PC-3 (cell line): Measurements from ENCODE around the gene PTPRN2.
"Not testable (repeated sequence)": the region's sequence is repeated elsewhere in the genome, so short reads cannot be mapped to it uniquely, and the experiment has no call there.

Source experiments
- CTCF ChIP-seq: fragments of 300-600 bp; sonication (generic); conservative IDR thresholded peaks from 2 replicates; pipeline ENCODE4 v1.5.1; 2017; ENCODE audit warnings: antibody characterized with exemption, low read depth, mild to moderate bottlenecking, low read length
- EZH2 ChIP-seq: fragments of 300-600 bp; sonication (generic); IDR thresholded peaks from one replicate; pipeline ENCODE4 v1.6.1; 2017; ENCODE audit warnings: antibody characterized with exemption, mild to moderate bottlenecking, low read length; ENCODE audit not compliant: unreplicated experiment
- EZH2phosphoT487 ChIP-seq: fragments of 300-600 bp; sonication (generic); IDR thresholded peaks from 2 replicates; pipeline ENCODE4 v1.6.1; 2018; ENCODE audit warnings: mild to moderate bottlenecking, antibody characterized with exemption, low read length, borderline replicate concordance

GRCh38 chr7:157846746-157847145 lies 740.9 kb downstream of the PTPRN2 start:
- TF ChIP-seq CTCF, EZH2, EZH2phosphoT487: not testable (repeated sequence)
